ENCODE measurements around the gene AKR1B15.
A peak's percentile ranks its signal among the peaks of the same experiment; 100 is the strongest.
"Not testable (repeated sequence)": the region's sequence is repeated elsewhere in the genome, so short reads cannot be mapped to it uniquely, and the experiment has no call there.

Gene AKR1B15
- 0 reads per million in 3 experiments for total RNA-seq

- DNase-seq, result no peak
Observed at GRCh38 chr7:134548877-134549276, at the start of gene AKR1B15. Gene AKR1B15 (plus strand): TSS chr7:134549110. CDS start chr7:134564620, 15,510 bp downstream.

GRCh38 chr7:134500406-134500805 lies 48.5 kb upstream of the AKR1B15 start:
- DNase-seq, result no peak

DNA sequence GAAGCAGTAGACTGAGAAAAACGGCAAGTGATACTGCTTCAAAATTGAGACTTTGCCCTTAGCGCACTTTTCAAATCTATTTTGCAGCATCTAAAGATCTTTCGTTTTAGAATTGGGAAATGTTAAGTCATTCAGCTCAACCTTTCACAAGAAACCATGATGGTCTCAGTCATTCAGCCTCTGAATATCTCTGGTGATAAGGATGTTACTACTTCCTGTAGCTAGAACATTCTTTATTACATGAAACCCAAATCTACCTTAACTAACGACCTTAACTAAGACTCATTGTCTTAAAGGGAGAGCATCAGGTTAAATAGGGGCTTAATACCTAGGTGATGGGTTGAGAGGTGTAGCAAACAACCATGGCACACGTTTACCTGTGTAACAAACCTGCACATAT lies 47.9 kb upstream of the AKR1B15 start:
- DNase-seq, result no peak

- DNase-seq, result no peak
Observed at GRCh38 chr7:134502463-134503371, 46.2 kb upstream of the AKR1B15 start.

DNA sequence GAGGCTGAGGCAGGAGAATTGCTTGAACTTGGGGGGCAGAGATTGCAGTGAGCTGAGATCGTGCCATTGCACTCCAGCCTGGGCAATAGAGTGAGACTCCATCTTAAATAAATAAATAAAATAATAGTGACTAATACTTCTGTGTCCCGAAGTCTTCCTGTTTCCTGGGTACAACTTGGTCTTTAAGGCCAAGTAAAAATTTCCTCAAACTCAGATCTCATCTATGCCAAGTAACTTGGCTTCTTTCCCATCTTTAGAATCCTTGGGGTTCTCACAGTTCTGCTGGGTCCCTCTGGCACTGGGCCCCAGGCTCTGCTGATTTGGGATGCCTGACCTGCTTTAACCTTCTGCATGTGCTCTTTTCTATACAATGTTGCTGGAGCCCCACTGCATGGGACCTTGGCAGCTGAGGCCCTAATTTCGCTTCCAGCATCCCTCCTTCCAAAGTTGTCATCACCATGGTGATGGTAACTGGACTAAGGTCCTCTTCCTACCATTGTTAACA lies 44.2 kb upstream of the AKR1B15 start:
- DNase-seq, result no peak

- no peak for DNase-seq
Observed at GRCh38 chr7:134505856-134506255, 43.1 kb upstream of the AKR1B15 start.

DNA sequence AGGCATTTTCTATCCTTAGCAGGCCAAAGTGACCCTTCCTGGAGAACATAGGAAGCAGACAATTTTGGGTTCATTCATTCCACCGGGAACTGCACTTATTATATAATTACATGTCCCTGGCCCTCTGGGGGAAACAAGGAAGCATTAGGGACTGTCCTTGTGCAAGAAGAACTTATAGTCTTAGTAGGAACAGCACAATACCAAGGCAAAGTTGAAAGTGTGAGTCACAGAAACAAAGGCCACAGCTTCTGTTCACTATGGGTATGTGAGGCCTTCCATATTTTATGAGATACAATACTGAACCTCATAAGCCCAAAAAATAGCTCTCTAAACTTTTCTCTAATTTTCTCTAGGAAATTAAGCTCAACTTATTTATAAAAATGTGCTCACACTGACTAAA lies 39.9 kb upstream of the AKR1B15 start:
- DNase-seq, result no peak

DNA sequence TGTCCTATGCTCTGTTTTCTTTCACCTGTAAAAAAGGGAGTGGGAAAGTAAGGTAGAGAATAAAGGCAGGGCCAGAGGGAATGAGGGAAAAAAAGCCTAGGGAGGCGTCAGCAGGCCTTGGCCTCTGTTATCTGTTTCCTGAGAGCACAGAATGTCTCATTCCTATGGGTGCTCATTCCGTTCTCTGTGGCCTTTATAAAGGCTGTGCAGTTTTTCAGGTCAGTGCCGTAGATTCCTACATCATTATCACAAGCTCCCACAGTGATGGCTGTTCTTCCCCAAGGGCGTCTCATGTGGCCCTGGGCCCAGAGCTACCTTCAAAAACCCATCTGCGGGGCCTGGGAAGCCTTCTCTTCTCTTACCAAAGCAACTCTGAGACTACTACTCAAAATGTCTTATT lies 38.3 kb upstream of the AKR1B15 start:
- no peak for DNase-seq

- no peak for DNase-seq
Observed at GRCh38 chr7:134512271-134512670, 36.6 kb upstream of the AKR1B15 start.

DNA sequence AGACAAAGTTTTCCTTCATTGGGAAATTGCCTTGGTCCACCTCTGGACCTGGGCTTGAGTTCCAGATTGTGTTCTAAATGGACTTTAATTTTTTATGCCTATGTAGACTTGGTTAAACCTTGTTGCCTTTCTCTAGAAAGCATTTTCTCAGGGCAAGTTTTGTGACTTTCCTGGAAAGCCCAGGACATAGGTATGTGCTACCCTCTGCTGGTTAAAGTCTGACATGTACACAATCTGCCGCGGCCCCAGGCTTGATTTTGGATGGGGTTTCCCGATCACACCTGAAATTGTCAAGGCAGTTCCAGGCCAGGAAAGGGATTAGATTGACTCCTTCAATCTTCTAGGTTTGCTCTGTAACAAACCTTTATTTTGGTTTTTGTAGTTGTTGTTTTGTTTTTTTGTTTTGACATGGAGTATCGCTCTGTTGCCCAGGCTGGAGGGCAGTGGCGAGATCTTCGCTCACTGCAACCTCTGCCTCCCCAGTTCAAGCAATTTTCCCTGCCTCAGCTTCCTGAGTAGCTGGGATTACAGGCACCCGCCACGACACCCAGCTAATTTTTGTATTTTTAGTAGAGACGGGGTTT lies 35.6 kb upstream of the AKR1B15 start:
- DNase-seq, result no peak

DNA sequence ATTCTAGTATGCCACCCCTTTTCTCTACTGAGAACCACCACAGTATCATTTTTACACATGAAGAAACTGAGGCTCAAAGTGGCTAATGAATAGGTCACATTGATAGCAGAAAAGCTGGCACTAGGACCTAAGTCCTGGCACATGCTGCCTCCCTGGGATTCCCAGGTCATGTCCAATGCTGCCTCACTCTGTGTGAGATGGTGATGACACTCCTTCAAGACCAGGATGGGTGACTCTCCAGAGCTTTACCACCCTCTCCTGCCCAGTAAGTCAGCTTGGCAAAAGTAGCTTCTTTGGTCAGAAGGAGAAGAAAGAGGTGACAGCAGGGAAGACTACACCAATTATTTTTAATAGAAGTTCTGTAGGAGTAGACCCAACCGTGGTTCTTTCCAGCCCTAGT lies 34.8 kb upstream of the AKR1B15 start:
- DNase-seq, result no peak

DNA sequence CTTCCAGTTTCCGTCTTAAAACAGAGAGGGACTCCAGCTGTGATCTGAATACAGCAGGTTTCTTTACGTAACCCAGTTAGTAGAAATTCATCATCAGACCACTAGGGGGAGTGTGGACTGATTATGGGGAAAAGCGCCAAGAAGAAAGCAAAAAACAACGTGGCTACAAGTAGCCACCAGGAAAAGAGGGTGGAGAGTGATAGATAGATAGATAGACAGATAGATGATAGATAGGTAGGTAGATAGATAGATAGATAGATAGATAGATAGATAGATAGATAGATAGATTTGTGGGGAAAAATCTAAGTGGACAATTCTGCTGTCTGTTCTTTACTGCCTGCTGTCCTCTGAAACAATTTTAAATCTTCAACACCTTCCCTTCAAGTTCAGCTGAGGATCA lies 34.2 kb upstream of the AKR1B15 start:
- DNase-seq, result peak; percentile 39

DNA sequence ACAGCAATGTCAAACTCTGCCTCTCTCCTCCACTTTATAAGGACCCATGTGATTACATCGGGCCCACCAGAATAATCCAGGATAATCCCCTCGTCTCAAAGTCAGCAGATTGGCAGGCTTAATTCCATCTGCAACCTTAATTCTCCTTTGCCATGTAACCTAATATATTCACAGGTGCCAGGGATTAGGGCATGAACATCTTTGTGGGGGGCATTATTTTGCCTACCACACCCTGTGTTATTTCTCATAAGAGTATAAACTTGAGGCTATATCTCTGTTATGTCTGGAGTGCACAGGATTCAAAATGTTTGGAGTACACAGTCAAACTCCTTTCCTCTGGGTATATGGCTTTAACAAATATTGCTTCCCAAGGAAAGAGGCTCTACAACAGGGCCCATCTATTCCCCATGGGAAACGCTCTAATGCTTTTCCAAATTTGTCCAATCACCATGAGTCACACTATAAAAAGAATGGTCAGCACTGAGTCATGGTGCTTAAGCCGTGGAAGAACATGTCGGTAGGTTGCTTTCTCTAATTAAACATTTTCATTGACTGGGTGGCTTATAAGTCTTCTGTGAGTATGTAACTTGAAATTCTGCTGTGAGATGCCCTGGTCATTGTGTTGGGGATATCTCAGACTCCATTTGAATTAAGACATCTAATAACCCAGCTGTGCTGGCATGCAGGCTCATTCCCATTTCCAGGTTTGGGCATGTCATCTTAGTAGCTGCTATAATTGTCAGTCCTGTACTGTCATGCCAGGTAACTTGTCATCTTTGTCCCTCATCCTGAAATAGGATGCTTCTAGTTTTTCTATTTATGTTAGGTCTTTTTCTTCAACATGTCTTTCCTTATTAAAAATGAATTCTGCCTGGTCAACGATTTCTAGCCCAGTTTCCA lies 33.1 kb upstream of the AKR1B15 start:
- no peak for DNase-seq

DNA sequence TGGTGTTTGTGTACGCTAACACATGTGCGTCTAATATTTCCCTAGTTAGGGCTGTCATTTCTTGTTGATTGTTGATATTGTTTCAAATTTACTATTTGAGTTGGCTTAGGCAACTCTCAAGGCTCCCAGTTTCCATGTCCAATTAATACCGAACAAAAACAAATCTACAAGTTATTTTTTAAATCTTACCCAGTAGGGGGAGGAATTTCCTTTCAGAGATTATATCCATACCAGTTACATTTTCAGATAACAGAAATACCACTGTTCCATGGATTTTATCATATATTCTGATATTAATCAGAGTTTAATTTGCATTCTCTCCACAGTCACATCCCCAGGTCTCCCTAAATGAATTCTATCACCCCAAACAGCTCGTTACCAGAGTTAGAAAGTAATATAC lies 28.8 kb upstream of the AKR1B15 start:
- DNase-seq, result no peak

DNA sequence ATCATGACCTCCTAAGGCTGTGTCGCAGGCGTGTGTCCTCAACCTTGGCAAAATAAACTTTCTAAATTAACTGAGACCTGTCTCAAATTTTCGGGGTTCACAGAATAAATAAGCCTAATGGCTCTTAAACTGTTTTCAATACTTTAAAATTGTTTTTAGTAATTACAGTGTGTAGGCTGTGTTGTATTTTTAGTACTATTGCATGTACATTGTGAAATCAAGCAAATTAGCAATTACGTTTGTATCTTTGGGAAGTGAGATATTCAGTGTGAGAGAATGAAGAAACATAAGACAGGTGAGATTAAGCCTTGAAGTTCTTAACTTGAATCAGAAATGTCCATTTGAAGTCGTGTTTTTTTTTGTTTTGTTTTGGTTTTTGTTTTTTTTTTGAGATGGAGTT lies 26.3 kb upstream of the AKR1B15 start:
- DNase-seq, result no peak

- not testable (repeated sequence) for DNase-seq
Observed at GRCh38 chr7:134525449-134525848, 23.5 kb upstream of the AKR1B15 start.

DNA sequence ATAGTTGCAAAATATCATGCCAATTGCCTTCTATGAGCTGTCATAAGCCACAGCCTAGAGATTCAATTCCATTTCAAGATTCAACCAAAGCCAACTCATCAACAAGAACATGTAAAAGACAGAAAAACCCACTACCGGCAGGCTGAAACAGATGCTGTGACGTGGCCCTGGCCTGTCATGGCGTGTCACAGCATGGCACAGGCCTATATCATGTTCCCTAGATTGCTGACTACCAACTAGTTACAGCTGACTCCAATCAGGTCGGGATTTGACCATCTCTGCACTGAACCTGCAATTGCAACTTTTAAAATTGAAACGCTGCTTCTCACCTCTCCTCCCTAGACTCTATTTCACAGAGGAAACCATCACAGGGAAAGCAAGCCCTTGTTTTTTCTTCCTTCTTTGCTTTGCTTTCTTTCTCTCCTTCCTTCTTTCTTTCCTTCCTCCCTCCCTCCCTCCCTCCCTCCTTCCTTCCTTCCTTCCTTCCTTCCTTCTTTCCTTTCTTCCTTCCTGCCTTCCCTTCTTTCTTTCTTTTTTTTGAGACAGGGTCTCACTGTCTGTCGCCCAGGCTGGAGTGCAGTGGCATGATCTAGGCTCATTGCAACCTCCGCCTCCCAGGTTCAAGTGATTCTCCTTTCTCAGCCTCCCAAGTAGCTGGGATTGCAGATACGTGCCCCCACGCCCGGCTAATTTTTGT lies 22.2 kb upstream of the AKR1B15 start:
- not testable (repeated sequence) for DNase-seq

DNA sequence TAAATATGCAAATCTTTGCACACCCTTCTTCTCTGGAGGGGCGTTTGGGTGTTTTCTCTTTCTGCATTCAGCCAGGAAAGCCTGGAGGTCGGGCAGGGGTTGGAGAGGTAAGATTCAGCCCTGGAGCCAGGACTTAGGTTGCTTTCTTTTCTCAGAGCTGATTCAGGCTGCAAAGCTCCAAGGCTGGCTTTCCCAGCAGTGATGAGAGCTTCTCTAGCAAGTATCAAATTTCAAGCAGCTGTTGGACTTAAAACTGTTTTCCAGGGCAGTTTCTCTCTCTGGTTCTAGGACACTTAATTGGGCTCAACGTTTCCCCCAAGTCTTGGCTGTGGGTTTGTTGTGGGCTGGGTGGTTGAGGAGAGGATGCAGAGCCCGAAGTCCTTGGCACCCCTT lies 20.9 kb upstream of the AKR1B15 start:
- no peak for DNase-seq

- DNase-seq, result no peak
Observed at GRCh38 chr7:134528749-134529148, 20.2 kb upstream of the AKR1B15 start.

- DNase-seq, result no peak
Observed at GRCh38 chr7:134530460-134530859, 18.4 kb upstream of the AKR1B15 start.

- DNase-seq, result no peak
Observed at GRCh38 chr7:134532180-134532953, 16.5 kb upstream of the AKR1B15 start.

GRCh38 chr7:134532954-134533218 lies 16.0 kb upstream of the AKR1B15 start:
- no peak for DNase-seq
